Measurements from ENCODE around the gene KLHL26. TPM values are rescaled to one million over a fixed set of nuclear protein-coding genes. Genes with fewer than 3 reads are reported as not detected.

The KLHL26 gene
- total and polyA plus RNA-seq, 2 of the 13 experiments (the other 11 are each of a cell fraction or from before 2014, with no cell fraction given), result 1.5 to 1.7 TPM

DNA sequence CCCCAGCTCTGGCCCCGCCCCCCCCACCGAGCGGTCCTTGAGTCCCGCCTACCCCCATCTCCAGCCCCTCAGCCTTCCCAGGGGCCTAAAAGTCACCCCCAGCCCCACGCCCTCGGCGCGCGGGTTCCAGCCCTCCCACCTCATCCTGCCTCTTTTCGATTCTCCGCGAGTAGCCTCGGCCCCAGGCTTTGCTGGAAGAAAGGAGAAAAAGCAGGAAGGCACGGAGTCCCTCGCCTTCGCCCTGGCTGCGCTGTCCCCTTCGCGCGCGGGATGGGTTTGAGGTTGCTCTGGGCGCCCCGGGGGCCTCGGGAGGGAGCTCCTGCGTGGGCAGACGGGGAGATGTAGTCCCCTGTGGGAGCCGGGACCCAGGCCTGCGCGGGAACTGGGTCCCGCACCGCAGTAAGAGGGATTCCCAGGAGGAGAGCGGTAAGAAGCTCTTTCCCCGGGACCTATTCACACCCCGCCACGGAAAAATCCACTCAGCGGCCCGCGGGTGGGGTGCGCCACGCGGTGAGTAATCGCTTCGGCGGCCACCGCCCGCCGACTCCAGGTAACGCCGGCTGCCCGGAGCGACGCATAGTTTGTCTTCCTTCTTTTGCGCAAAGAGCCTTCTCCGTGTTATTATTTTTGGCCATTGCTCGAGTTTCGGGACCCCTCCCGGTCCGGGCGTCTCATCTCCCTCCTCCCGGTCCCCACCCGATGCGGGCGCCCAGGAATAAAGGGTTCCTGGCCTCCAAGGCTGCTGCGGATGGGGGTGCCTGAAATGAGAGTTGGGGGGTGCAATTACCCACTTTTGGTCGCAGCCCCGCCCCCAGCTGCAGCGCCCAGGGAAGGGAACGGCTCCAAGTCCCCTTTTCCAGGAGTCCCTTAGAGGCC lies 29.4 kb upstream of the KLHL26 start:
- Histone ChIP-seq H3K36me3 (replicated peaks in 1 of 2; ENCODE audit: control insufficient read depth in 1 of 2, insufficient read depth in 2 of 2, low read length in 2 of 2) (no peaks in the 10 kb centered on the region; a peak in 1 of 5 replicates), H2AFZ (ENCODE audit: low read length) (no peak overlapping the region), H3K9ac (ENCODE audit: insufficient read depth, low read depth, low read length) (peak overlapping the region; percentile 62), H3K4me3 (replicated peaks in 1 of 3; ENCODE audit: insufficient read depth in 1 of 3, low read depth in 2 of 3, low read length in 3 of 3) (peak overlapping the region; percentile 67 to 82 (median 73)), H3K9me3 (ENCODE audit: low read length) (no peaks in the 10 kb centered on the region), H3K4me2 (ENCODE audit: low read depth, low read length) (peak overlapping the region; percentile 90), H3K27me3 (ENCODE audit: control insufficient read depth in 1 of 2, insufficient read depth in 2 of 2, low read length in 2 of 2) (peaks cover 0 to 6% of the 10 kb centered on the region in 2 experiments; a peak in 2 of 5 replicates), H4K20me1 (ENCODE audit: insufficient read depth, low read length) (peaks cover 20% of the 10 kb centered on the region; the same call in 1 of the 2 replicates), H3K79me2 (ENCODE audit: insufficient read depth, low read length) (peaks cover 26% of the 10 kb centered on the region), H3K4me1 (ENCODE audit: insufficient read depth, low read length) (peaks cover 69% of the 10 kb centered on the region), H3K27ac (ENCODE audit: extremely low read length, insufficient read depth, low read length) (no peak overlapping the region)
- no peak for FAIRE-seq
- TSS peak; percentile 61 for BruUV-seq (replicated peaks)
- in situ Hi-C loops (cut with HindIII; ENCODE audit: extremely low pct_ligation_motif_present, low pct_unique_long_range_greater_than_20kb), result no loop called here
- CTCF ChIA-PET (ENCODE audit: low intra/inter-chr PET ratio, low total read pairs), result no interaction called here
- intact Hi-C loops (cut with micrococcal nuclease; ENCODE audit: unreplicated experiment), result no loop called here
- no peak for ATAC-seq
- 2% methylated on average over 20 of the region's 68 CpGs for WGBS (ENCODE audit: low lambda C conversion rate)
- POLR2A ChIA-PET, result interaction anchor here (1.0 to 1.2 kb wide), 2 partner anchors 15 to 18 kb away, joined by 3 to 4 read pairs; no protein-coding TSS in a partner anchor
- no peak for DNase-seq (ENCODE audit: low spot score)
- TF ChIP-seq, protein P1, sequence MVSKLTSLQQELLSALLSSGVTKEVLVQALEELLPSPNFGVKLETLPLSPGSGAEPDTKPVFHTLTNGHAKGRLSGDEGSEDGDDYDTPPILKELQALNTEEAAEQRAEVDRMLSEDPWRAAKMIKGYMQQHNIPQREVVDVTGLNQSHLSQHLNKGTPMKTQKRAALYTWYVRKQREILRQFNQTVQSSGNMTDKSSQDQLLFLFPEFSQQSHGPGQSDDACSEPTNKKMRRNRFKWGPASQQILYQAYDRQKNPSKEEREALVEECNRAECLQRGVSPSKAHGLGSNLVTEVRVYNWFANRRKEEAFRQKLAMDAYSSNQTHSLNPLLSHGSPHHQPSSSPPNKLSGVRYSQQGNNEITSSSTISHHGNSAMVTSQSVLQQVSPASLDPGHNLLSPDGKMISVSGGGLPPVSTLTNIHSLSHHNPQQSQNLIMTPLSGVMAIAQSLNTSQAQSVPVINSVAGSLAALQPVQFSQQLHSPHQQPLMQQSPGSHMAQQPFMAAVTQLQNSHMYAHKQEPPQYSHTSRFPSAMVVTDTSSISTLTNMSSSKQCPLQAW (CRISPR knock-in tag; IDR thresholded peaks at IDR 0.05), result no peak
- TF ChIP-seq, protein P2, sequence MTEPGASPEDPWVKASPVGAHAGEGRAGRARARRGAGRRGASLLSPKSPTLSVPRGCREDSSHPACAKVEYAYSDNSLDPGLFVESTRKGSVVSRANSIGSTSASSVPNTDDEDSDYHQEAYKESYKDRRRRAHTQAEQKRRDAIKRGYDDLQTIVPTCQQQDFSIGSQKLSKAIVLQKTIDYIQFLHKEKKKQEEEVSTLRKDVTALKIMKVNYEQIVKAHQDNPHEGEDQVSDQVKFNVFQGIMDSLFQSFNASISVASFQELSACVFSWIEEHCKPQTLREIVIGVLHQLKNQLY (CRISPR knock-in tag; IDR thresholded peaks at IDR 0.05), result no peak
- TF ChIP-seq ZNF563 (CRISPR knock-in tag; IDR thresholded peaks at IDR 0.05) (no peak), ZFX (CRISPR knock-in tag; IDR thresholded peaks at IDR 0.05; ENCODE audit: low read depth) (0 out of 2 replicates have a peak, but pooled peaks have one; percentile 15), HNF4A (CRISPR knock-in tag; IDR thresholded peaks at IDR 0.05) (no peak), SETDB1 (CRISPR knock-in tag; IDR thresholded peaks at IDR 0.05; ENCODE audit: borderline replicate concordance) (no peak), ZFP82 (CRISPR knock-in tag; IDR thresholded peaks at IDR 0.05; ENCODE audit: borderline replicate concordance) (no peak), ZNF776 (CRISPR knock-in tag; IDR thresholded peaks at IDR 0.05) (no peak), ZSCAN22 (CRISPR knock-in tag; IDR thresholded peaks at IDR 0.05) (no peak), HIVEP1 (CRISPR knock-in tag; IDR thresholded peaks at IDR 0.05) (peak; percentile 41; the same call in 1 of the 2 replicates), RNF2 (conservative IDR thresholded peaks at IDR 0.05; ENCODE audit: low read depth) (no peak)
- TF ChIP-seq, protein P3, sequence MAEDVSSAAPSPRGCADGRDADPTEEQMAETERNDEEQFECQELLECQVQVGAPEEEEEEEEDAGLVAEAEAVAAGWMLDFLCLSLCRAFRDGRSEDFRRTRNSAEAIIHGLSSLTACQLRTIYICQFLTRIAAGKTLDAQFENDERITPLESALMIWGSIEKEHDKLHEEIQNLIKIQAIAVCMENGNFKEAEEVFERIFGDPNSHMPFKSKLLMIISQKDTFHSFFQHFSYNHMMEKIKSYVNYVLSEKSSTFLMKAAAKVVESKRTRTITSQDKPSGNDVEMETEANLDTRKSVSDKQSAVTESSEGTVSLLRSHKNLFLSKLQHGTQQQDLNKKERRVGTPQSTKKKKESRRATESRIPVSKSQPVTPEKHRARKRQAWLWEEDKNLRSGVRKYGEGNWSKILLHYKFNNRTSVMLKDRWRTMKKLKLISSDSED (CRISPR knock-in tag; IDR thresholded peaks at IDR 0.05), result no peak
- TF ChIP-seq, protein P4, sequence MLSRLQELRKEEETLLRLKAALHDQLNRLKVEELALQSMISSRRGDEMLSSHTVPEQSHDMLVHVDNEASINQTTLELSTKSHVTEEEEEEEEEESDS (CRISPR knock-in tag; IDR thresholded peaks at IDR 0.05; ENCODE audit: borderline replicate concordance), result no peak
- TF ChIP-seq, protein P5, sequence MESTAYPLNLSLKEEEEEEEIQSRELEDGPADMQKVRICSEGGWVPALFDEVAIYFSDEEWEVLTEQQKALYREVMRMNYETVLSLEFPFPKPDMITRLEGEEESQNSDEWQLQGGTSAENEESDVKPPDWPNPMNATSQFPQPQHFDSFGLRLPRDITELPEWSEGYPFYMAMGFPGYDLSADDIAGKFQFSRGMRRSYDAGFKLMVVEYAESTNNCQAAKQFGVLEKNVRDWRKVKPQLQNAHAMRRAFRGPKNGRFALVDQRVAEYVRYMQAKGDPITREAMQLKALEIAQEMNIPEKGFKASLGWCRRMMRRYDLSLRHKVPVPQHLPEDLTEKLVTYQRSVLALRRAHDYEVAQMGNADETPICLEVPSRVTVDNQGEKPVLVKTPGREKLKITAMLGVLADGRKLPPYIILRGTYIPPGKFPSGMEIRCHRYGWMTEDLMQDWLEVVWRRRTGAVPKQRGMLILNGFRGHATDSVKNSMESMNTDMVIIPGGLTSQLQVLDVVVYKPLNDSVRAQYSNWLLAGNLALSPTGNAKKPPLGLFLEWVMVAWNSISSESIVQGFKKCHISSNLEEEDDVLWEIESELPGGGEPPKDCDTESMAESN (CRISPR knock-in tag; conservative IDR thresholded peaks at IDR 0.05), result no peak
